Prostate gland (tissue), 2 donors: ENCODE results near the gene LRIG2. TPM values are rescaled to one million over a fixed set of nuclear protein-coding genes. Genes with fewer than 3 reads are reported as not detected.
"Not testable (repeated sequence)": the region's sequence is repeated elsewhere in the genome, so short reads cannot be mapped to it uniquely, and the experiment has no call there.

Source experiments
- DNase-seq: peaks from one replicate; pipeline ENCODE4 v3.0.0-alpha.2; 2019; ENCODE audit warnings: low spot score
- H3K27ac ChIP-seq, 2 donors: fragments of 200-600 bp; sonication (generic); 2 replicates each; pipeline ENCODE4 v1.5.1; 2017 to 2019
- H3K27me3 ChIP-seq: fragments of 200-600 bp; sonication (generic); replicated peaks from 2 replicates; pipeline ENCODE4 v1.5.1; 2019; ENCODE audit not compliant: insufficient read depth
- H3K36me3 ChIP-seq, 2 donors: fragments of 200-600 bp; sonication (generic); 1 replicate in 1 of 2; 2 replicates in 1 of 2; pipeline versions ENCODE4 v1.5.1 to v1.8.1; 2017 to 2019
- H3K4me1 ChIP-seq: fragments of 200-600 bp; sonication (generic); replicated peaks from 2 replicates; pipeline ENCODE4 v1.5.1; 2019
- H3K4me3 ChIP-seq, 2 donors: fragments of 200-600 bp; sonication (generic); 2 replicates each; pipeline ENCODE4 v1.5.1; 2017 to 2019
- H3K9me3 ChIP-seq: fragments of 200-600 bp; sonication (generic); 2 replicates; pipeline ENCODE4 v1.5.1; 2017
- CTCF ChIP-seq, 4 experiments: fragments of 200-600 bp in 2 of 4; fragments of 450-650 bp in 2 of 4; sonication (generic) in 2 of 4; IDR thresholded peaks; 1 replicate in 3 of 4; 2 replicates in 1 of 4; pipeline ENCODE4 v1.5.1; 2016 to 2019; ENCODE audit warnings: antibody characterized with exemption in 4 of 4, mild to moderate bottlenecking in 2 of 4, moderate library complexity in 2 of 4
- POLR2A ChIP-seq: fragments of 450-650 bp; IDR thresholded peaks from one replicate; pipeline ENCODE4 v1.6.1; 2016; ENCODE audit warnings: antibody characterized with exemption, mild to moderate bottlenecking
- POLR2AphosphoS5 ChIP-seq: sonication (generic); formaldehyde crosslinking; IDR thresholded peaks from one replicate; pipeline ENCODE4 v1.6.1; 2017; ENCODE audit warnings: antibody characterized with exemption
- WGBS: methylation state at CpG from one replicate; pipeline ENCODE4 v1.1.5; 2018; 5-methylcytosine and 5-hydroxymethylcytosine counted together
- intact Hi-C: fragments of 100-400 bp; cut with DNase I; formaldehyde crosslinking; loops from one replicate; pipeline ENCODE4 v1.14.2; 2022
- total RNA-seq, 2 donors: library from RNA; depleted of rRNA; stranded (reverse); fragments of >200 nt; gene quantifications; one replicate each; pipeline ENCODE4 v1.1.0, GENCODE V29; 2016

The LRIG2 gene
- total RNA-seq, 2 donors from 2014 or later, result 20.8 to 26.6 TPM

- no peak for DNase-seq
- H3K36me3 ChIP-seq, result no peaks in the 10 kb centered on the region
Observed at GRCh38 chr1:113048064-113048463, 24.9 kb upstream of the LRIG2 start.

DNA sequence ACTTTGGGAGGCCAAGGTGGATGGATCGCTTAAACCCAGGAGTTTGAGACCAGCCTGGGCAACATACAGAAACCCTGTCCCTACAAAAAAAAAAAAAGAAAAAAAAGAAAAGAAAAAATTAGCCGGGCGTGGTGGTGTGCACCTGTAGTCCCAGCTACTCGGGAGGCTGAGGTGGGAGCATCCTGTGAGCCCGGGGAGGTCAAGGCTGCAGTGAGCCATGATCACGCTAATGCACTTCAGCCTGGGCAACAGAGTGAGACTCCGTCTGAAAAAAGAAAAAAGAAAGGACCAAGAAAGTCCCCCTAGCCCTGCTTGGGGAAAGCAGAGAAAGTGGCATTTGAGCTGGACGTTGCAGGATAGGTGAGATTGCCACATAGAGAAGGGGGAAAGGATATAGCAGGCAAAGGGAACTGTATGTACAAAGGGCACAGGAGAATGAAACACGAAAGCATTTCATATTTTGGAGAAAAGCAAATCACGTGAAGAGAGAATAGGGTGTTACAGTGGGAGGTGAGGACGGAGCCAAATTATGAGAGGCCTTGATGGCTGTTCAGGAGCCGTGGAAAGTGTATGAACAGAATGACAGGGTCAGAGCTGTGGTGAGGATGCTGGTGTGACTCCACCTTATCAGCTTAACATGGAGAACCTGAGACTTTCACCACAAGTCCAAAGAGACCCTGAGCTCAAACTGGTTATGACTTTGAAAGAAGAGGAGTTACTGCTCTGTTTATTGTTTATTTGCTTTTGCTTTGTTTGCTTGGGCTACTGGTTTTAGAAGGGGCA, 19.5 kb upstream of the LRIG2 start:
- Histone ChIP-seq H3K4me3 (no peak overlapping the region), H3K27ac (no peak overlapping the region), H3K9me3 (no peaks in the 10 kb centered on the region), H3K4me1 (no peaks in the 10 kb centered on the region), H3K36me3 (no peaks in the 10 kb centered on the region), H3K27me3 (no peaks in the 10 kb centered on the region)
- 80% methylated on average over 12 of the region's 12 CpGs for WGBS
- no peak for TF ChIP-seq POLR2A
- TF ChIP-seq CTCF (IDR thresholded peaks at IDR 0.05), result no peak
- no peak for TF ChIP-seq POLR2AphosphoS5
- no peak for DNase-seq
- intact Hi-C loops, result no loop called here

More at GRCh38 chr1:113048064-113048463, 24.9 kb upstream of the LRIG2 start:
- TF ChIP-seq POLR2A, result no peak
- no peak for TF ChIP-seq CTCF (IDR thresholded peaks at IDR 0.05)
- no peak for TF ChIP-seq POLR2AphosphoS5
- no peaks in the 10 kb centered on the region for H3K27me3 ChIP-seq
- intact Hi-C loops, result loop anchor here (10.0 kb wide), 1 partner anchor 93 kb away; the partner anchor contains the start of gene SLC16A1
- no peaks in the 10 kb centered on the region for H3K4me1 ChIP-seq
- no peak overlapping the region for H3K27ac ChIP-seq
- WGBS, result 88% methylated on average over 3 of the region's 3 CpGs
- no peaks in the 10 kb centered on the region for H3K9me3 ChIP-seq
- H3K4me3 ChIP-seq, result no peak overlapping the region

GRCh38 chr1:113055570-113055969, 17.4 kb upstream of the LRIG2 start:
- H3K27me3 ChIP-seq, result no peaks in the 10 kb centered on the region
- intact Hi-C loops, result no loop called here
- H3K9me3 ChIP-seq, result no peaks in the 10 kb centered on the region
- peak overlapping the region in 1 of 2 donors; percentile 0 for H3K27ac ChIP-seq
- H3K4me1 ChIP-seq, result no peaks in the 10 kb centered on the region
- DNase-seq, result no peak
- no peak for TF ChIP-seq CTCF (IDR thresholded peaks at IDR 0.05)
- no peak for TF ChIP-seq POLR2A
- no peak for TF ChIP-seq POLR2AphosphoS5
- no peaks in the 10 kb centered on the region for H3K36me3 ChIP-seq
- 86% methylated on average over 1 of the region's 1 CpG for WGBS
- H3K4me3 ChIP-seq, result no peak overlapping the region

- H3K27ac ChIP-seq, result no peak overlapping the region
- TF ChIP-seq POLR2A, result no peak
- TF ChIP-seq POLR2AphosphoS5, result peak; percentile 79
- DNase-seq, result peak; percentile 71
- no peak overlapping the region for H3K4me3 ChIP-seq
- intact Hi-C loops, result no loop called here
- no peaks in the 10 kb centered on the region for H3K36me3 ChIP-seq
- no peaks in the 10 kb centered on the region for H3K4me1 ChIP-seq
- no peaks in the 10 kb centered on the region for H3K27me3 ChIP-seq
- 29% methylated on average over 2 of the region's 2 CpGs for WGBS
- no peaks in the 10 kb centered on the region for H3K9me3 ChIP-seq
Observed at GRCh38 chr1:113057006-113057405, 16.0 kb upstream of the LRIG2 start.

- Histone ChIP-seq H3K27ac (peak overlapping the region in 1 of 2 donors; percentile 19), H3K4me3 (no peak overlapping the region), H3K36me3 (no peaks in the 10 kb centered on the region), H3K9me3 (no peaks in the 10 kb centered on the region), H3K4me1 (no peaks in the 10 kb centered on the region), H3K27me3 (no peaks in the 10 kb centered on the region)
- 66% methylated on average over 5 of the region's 5 CpGs for WGBS
- no peak for TF ChIP-seq CTCF (IDR thresholded peaks at IDR 0.05)
- no peak for TF ChIP-seq POLR2AphosphoS5
- no peak for TF ChIP-seq POLR2A
- intact Hi-C loops, result no loop called here
- DNase-seq, result no peak
Observed at GRCh38 chr1:113058941-113059706, 13.9 kb upstream of the LRIG2 start.

- H3K36me3 ChIP-seq, H3K27ac ChIP-seq, DNase-seq, H3K4me1 ChIP-seq, H3K9me3 ChIP-seq, intact Hi-C loops, H3K4me3 ChIP-seq, H3K27me3 ChIP-seq: not testable (repeated sequence)
- 96% methylated on average over 19 of the region's 35 CpGs for WGBS
Observed at GRCh38 chr1:113063456-113063855, 9.5 kb upstream of the LRIG2 start.
